ENCODE results near the gene BCL2. TPM values are rescaled to one million over a fixed set of nuclear protein-coding genes. Genes with fewer than 3 reads are reported as not detected.

Gene BCL2
- total RNA-seq, 2 donors from 2014 or later, result 14.8 to 38.4 TPM

DNA sequence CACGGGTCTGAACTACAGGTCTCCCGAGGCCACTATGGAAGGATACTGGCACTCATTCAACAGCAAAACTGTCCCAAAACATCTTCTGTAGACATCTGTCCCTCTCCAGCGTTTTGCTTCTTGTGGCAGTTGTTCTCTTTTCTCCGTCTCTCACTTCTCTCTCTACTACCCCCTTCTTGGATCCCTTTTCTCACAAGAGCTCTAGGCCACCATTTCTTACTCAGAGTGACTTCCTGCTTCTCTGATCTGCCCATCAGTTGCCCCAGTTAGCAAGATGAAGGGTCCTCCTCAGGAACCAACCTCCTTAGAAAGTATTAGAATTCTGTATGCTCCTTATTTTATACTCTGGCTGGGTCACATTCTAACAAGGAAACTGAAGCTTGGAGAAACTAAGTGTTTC is 32.6 kb downstream of the BCL2 start:
- H3K9me3 ChIP-seq, result no peaks in the 10 kb centered on the region
- no peaks in the 10 kb centered on the region for H3K27me3 ChIP-seq (replicated peaks; ENCODE audit: insufficient read depth)
- TF ChIP-seq POLR2AphosphoS5 (IDR thresholded peaks at IDR 0.05), result no peak
- intact Hi-C loops (cut with DNase I), result no loop called here
- DNase-seq (ENCODE audit: low spot score), result no peak
- no peaks in the 10 kb centered on the region for H3K36me3 ChIP-seq
- WGBS, result 91% methylated on average over 4 of the region's 4 CpGs
- no peaks in the 10 kb centered on the region for H3K4me1 ChIP-seq (replicated peaks)
- no peak overlapping the region for H3K4me3 ChIP-seq
- no peak overlapping the region for H3K27ac ChIP-seq

DNA sequence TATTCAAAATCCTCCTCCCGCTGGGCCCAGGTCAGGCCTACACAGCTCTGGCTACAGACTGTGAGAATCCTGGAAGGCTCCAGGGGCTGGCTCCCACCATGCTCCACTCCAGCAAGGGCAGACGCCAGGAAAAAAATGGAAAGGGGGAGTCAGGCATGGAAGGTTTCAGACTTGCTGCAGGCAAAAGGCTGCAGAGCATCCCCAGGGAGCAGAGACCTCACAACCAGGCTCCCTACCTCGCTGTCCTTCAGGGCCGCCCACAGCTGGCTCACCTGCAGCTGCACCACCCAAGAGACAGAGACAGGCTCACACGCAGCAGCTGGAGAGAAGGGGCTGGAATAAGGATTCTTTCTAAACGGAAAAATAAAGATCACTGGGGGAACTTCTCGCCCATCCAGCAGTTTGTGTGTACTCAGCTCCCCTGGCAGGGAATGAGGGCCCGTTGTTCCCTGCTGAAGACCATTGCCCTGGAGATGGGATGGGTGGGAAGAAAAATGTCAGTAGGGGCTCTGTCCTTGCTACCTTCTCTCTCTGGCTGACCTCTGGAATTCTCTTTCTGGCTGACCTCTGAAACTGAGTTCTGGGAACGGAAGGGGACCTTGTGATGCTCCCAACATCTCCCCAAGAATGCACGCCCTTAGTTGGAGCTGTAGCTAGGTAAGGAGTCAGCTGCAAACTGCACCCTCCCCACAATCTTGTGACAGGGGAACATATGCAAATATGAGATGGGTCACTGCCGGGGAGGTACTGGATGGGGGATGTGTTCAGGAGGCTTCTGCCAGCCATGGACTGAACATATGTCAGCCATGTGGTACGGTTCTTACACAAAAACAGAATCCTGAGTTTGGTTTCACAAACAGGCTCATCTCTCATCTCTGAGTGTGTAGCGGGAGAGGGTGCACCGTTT is 34.5 kb downstream of the BCL2 start:
- WGBS, result 75% methylated on average over 14 of the region's 14 CpGs
- intact Hi-C loops (cut with DNase I), result no loop called here
- Histone ChIP-seq H3K4me3 (no peak overlapping the region), H3K27ac (no peak overlapping the region), H3K36me3 (no peaks in the 10 kb centered on the region), H3K4me1 (replicated peaks) (no peaks in the 10 kb centered on the region), H3K9me3 (no peaks in the 10 kb centered on the region), H3K27me3 (replicated peaks; ENCODE audit: insufficient read depth) (no peaks in the 10 kb centered on the region)
- DNase-seq (ENCODE audit: low spot score), result no peak
- TF ChIP-seq, protein P1, sequence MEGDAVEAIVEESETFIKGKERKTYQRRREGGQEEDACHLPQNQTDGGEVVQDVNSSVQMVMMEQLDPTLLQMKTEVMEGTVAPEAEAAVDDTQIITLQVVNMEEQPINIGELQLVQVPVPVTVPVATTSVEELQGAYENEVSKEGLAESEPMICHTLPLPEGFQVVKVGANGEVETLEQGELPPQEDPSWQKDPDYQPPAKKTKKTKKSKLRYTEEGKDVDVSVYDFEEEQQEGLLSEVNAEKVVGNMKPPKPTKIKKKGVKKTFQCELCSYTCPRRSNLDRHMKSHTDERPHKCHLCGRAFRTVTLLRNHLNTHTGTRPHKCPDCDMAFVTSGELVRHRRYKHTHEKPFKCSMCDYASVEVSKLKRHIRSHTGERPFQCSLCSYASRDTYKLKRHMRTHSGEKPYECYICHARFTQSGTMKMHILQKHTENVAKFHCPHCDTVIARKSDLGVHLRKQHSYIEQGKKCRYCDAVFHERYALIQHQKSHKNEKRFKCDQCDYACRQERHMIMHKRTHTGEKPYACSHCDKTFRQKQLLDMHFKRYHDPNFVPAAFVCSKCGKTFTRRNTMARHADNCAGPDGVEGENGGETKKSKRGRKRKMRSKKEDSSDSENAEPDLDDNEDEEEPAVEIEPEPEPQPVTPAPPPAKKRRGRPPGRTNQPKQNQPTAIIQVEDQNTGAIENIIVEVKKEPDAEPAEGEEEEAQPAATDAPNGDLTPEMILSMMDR (IDR thresholded peaks at IDR 0.05), result no peak
- TF ChIP-seq POLR2AphosphoS5 (IDR thresholded peaks at IDR 0.05) (no peak), POLR2A (IDR thresholded peaks at IDR 0.05) (no peak)

DNA sequence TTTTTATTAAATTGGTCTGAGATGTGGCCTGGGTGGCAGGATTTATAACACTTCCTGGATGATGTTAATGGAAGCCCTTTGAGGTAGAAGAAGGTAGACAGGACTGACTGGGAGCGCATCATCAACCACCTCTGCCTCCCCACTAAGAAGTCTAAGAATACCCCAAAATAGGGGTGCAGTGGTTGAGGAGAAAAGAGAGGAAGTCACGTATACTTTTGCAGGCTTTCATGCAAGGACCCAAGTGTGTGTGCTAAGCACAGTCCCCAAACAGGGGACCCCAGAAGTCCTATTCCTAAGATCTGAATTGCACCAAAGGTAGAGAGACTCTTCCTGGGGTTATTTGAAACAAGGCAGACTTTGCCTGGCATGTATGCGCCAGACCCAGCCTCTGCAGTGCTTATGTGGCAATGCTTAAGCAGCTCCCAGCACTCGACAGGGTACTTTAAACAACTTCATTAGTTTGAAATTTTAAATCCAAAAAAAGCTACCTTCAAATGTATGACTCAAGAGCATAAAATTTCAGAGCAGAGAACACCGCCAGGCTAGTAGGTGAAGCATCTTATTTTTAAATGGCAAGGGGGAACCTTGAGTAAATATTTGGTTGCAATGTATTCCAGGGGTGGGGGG is 35.3 kb downstream of the BCL2 start:
- WGBS, result 82% methylated on average over 5 of the region's 5 CpGs
- Histone ChIP-seq H3K9me3 (no peaks in the 10 kb centered on the region), H3K4me1 (replicated peaks) (no peaks in the 10 kb centered on the region), H3K4me3 (no peak overlapping the region), H3K36me3 (no peaks in the 10 kb centered on the region), H3K27ac (peak overlapping the region in 1 of 2 donors; percentile 31), H3K27me3 (replicated peaks; ENCODE audit: insufficient read depth) (no peaks in the 10 kb centered on the region)
- TF ChIP-seq POLR2A (IDR thresholded peaks at IDR 0.05), result no peak
- no peak for TF ChIP-seq POLR2AphosphoS5 (IDR thresholded peaks at IDR 0.05)
- TF ChIP-seq, protein P1 (IDR thresholded peaks at IDR 0.05), result no peak
- no peak for DNase-seq (ENCODE audit: low spot score)
- intact Hi-C loops (cut with DNase I), result no loop called here

DNA sequence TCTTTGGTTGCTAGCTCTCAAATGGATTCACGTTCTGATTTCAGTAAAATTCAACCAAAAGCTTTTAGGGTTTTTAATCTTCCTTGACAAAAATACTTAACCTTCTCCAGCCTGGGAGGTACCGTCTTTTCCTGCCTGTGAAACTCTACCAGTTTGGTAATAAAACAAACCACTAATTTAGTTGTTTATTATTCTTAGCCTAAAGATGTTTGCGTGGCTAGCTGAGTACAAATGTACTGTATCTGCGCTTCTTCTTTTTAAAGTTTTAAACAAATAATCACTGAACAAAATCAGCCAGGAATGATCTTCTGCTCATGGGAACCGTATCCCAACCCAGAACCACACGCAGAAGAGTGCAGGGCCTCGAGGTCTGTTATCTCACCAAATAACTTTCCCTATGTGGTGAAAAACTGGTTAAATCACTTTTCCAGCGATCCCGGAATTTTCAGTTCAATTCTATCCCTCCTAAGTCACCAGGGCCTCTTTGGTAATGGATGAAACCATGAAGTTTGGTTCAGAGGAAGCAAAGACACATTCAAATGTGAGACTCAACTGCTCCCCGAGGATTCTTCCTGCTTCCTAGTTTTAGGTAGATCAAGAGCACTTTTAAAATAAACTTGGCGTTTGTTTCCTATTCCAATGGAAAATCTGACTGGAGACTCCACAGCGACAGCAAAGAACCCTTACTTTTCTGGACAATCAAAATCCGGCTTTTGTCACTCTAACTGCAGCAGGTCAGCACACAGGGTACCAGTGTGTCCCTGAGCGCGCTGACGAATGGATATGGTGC is 36.1 kb downstream of the BCL2 start:
- 71% methylated on average over 16 of the region's 16 CpGs for WGBS

More for the DNA sequence above, 36.1 kb downstream of the BCL2 start:
- H3K4me3 ChIP-seq, result no peak overlapping the region
- no peaks in the 10 kb centered on the region for H3K9me3 ChIP-seq
- H3K27me3 ChIP-seq (replicated peaks; ENCODE audit: insufficient read depth), result no peaks in the 10 kb centered on the region
- intact Hi-C loops (cut with DNase I), result no loop called here
- no peaks in the 10 kb centered on the region for H3K4me1 ChIP-seq (replicated peaks)
- H3K27ac ChIP-seq, result peak overlapping the region in 1 of 2 donors; percentile 31
- TF ChIP-seq, protein P1 (IDR thresholded peaks at IDR 0.05), result no peak
- TF ChIP-seq POLR2A (IDR thresholded peaks at IDR 0.05) (no peak), POLR2AphosphoS5 (IDR thresholded peaks at IDR 0.05) (no peak)
- no peaks in the 10 kb centered on the region for H3K36me3 ChIP-seq
- no peak for DNase-seq (ENCODE audit: low spot score)

All from prostate gland (tissue), 2 donors.